ENCODE measurements around the gene LYPD6. TPM values are rescaled to one million over a fixed set of nuclear protein-coding genes. Genes with fewer than 3 reads are reported as not detected.

Gene LYPD6
- total RNA-seq, 1 donor from 2014 or later: 10.0 TPM

DNA sequence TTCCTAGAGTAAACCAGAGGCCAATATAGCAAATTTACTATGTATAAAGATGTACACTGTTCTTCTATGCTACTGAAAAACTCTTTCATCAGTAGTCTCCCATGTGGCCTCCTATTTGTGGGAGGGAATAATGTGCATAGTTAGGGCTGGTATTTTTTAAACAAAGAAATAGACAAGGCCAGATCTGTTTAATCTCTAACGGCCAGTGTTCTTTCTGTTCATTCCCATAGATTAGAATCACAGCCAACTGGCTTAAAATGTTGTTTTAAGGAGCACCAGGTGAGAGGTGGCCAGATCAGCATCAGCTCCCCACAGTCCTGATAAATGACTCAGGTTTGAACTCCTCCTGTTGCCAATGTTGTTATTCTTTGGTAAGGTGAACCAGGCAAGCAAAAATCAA is 12.1 kb downstream of the LYPD6 start:
- DNase-seq (ENCODE audit: low spot score) (no peak), ATAC-seq (no peak)
- intact Hi-C loops (cut with DNase I): no loop called here

DNA sequence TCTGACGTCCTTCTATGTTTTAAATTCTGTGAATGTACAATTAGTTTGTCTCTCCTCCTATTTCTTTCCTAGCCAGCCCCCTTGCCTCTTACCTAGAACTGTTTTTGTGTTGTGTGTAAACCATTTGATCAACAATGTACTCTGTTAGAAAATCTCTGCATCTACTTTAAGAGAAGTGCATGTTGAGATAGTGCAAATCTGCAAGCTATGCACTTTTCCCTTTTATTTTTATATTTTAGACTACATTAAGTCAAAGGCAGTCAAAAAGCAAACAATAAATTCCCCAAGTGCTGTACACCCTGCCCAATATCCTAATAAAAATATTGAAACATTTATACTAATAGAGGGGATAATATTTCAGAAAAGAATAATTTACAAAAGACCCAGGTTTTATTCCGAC is 13.7 kb downstream of the LYPD6 start:
- DNase-seq (ENCODE audit: low spot score) (no peak), ATAC-seq (no peak)
- intact Hi-C loops (cut with DNase I): no loop called here

DNA sequence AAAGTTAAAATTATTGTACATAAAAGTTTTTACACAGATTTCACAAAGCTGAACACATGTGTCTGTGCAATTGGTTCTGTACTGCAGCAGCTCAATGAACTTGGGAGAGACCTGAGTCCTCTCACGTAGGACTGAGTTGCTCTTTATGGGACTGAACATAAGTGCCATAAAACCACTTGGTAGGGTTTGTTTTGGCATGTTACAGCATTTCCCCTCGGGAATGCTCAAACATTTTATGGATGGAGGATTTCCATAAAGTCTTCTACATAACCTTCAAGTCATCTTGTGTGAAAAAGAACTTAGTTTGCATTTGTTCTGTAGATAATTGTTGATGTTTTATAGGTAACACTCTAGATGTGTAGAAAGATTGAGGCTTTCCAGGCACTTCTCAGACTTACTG is 15.9 kb downstream of the LYPD6 start:
- ATAC-seq (no peak), DNase-seq (ENCODE audit: low spot score) (no peak)
- intact Hi-C loops (cut with DNase I): no loop called here

DNA sequence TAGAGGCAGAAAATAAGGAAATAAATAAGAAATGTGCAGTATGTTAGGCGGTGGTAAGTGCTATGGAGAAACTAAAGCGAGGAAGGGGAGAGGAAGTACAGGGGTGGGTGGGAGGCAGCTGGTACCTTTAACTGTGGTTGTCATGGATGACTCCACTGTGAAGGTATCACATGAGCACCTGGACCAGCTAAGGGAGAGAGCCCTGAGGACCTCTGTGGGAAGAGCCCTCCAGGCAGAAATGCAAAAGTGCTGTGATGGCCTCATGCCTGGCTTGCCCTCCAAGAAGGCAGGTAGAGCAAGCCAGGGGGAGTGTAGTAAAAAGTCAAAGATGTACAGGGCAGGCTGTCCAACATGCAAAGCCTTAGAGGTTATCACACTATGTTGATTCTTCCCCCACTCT is 17.9 kb downstream of the LYPD6 start:
- no peak for DNase-seq (ENCODE audit: low spot score)
- no peak for ATAC-seq
- intact Hi-C loops (cut with DNase I): no loop called here

DNA sequence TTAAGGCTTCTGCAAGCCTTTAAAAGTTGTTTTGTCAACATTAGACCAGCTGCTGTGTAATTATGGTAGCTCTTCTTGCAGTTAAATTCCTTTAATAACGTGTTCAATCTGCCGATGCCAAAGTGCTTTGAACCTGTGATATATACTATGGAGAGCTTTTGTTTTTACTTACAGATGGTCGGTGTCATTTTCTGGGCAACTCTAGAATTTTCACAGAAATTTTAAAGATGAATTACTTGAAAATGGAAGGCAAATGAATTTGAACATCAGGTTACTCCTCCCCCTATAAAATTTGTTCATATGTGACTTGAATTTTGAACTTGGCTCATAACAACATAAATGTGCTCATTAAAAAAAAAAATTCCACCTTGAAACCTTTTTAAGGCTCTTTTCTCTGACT is 23.0 kb downstream of the LYPD6 start:
- intact Hi-C loops (cut with DNase I): no loop called here
- ATAC-seq (no peak), DNase-seq (ENCODE audit: low spot score) (no peak)

DNA sequence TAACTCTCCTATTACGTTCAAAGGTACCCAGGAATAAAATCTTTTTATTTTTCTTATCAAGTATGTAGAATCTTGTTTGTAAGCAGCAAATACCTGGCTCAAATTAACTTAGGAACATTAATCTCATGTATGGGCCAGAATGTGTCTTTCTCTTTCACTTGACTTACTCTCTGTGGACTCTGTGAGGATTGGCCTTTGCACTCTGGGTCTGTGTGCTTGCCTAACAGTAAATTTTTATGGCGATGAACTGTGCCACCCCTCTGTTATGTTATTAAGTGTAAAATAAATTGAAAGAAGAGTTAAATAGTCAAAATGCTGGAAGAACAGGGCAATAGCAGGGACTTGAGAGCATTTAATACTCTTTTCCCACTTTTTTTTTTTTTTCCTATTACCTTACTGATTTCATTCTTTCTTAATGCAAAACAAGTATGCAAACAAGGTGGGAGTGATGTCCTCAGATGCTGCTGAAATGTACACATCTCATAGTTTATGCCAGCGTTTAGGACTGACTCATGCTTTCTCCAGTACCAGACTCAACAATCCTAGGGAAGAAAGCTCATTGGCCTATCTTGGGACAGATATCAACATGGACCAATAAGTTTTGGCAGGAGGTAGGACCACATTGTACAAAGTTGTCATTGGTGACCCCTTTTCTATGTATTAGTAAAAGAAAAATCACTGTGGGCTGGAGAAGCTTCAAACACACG is 25.5 kb downstream of the LYPD6 start:
- no peak for ATAC-seq
- DNase-seq (ENCODE audit: low spot score): no peak
- intact Hi-C loops (cut with DNase I): no loop called here

DNA sequence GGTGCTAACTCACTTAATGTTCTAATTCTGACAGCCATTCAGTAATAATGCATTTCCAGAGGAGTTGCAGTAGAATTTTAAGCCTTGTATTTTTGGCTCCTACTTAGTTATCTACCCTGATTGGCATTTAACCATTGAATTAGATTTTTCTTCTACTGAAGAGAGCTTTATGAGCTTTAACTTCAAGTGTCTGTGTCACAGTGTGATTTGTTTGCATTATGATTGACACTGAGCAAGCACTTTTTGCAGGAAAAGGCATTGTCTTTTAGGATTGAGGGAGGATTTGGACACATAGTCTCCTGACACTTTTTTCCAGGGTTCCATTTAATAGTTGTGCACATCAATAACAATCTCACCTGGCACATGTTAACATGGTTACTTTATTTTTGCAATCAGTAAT is 26.7 kb downstream of the LYPD6 start:
- ATAC-seq: no peak
- intact Hi-C loops (cut with DNase I): no loop called here
- no peak for DNase-seq (ENCODE audit: low spot score)

DNA sequence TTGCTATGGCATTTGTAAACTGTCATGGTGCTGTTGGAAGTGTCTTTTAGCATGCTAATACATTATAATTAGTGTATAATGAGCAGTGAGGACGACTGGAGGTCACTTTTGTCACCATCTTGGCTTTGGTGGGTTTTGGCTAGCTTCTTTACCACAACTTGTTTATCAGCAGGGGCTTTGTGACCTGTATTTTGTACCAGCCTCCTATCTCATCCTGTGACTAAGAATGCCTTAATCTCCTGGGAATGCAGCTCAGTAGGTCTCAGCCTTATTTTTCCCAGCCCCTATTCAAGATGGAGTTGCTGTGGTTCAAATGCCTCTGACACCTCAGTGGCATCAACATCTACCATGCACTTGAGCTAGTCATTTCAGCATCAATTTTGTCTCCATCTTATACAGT is 29.7 kb downstream of the LYPD6 start:
- ATAC-seq: no peak
- no peak for DNase-seq (ENCODE audit: low spot score)
- intact Hi-C loops (cut with DNase I): no loop called here

DNA sequence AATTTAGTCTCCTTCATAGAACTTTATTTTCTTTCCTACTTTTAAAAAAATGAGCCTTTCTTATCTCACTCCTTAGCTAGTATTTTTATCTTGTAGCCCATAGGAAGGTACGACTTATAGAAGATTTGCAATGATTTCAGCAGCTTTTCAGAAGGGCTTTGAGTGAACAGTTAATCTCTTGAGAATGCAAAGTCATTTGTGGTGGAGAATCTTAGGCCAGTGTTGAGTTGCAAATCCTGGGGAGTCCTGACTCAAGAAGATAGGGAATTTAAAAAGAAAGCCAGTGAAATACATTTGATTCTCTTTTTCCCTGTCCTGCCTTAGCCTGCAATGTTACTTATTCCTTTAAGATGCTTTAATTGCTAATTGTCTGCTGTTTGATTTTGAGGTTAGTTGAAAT is 33.6 kb downstream of the LYPD6 start:
- no peak for ATAC-seq
- DNase-seq (ENCODE audit: low spot score): no peak
- intact Hi-C loops (cut with DNase I): no loop called here

DNA sequence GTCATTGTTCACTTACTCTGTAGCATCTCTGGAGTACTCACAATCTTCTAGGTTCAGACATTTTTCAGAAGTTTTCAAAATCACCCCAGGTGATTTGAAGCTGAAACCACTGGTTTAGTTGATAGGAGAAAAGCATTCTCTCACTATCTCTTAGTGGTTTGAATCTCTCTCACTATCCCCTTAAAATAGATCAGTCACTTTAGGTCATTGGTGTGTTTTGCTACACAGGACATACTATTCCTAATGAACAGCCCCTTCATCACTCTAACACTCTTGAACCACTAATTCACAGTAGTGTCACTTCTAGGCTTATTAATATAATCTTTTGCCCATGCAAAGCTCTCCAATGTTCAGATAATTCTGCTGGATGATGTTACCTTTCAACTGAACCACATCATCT is 34.5 kb downstream of the LYPD6 start:
- ATAC-seq (no peak), DNase-seq (ENCODE audit: low spot score) (no peak)
- intact Hi-C loops (cut with DNase I): no loop called here

DNA sequence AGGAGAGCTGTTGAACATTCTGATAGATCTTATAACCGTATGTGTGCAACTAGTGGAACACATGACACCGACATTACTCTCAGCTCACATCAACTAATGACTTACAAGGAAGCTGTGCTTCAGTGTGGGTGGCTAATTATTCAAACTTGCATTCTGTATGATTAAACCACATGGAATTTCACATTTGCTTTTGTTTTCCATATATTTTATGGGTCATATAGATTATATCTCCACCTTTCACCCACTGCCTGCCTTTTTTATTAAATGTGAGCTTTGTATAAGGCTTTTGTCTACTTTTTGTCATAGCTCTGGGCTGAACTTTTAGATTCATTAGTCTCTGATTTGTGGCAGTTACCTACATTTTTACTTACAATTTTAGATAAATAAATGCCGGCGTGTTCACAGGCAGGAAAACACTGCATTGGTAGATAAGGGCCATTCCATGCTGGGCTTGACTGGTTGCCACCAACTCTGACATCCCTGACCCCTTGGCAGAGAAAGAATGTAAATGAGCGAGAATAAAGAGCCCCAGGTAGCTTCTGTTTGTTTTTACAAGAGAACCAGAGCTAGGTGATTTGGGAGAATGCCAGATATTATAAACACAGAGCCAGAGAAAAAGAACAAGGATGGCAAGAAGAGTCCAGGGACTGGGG is 35.7 kb downstream of the LYPD6 start:
- DNase-seq (ENCODE audit: low spot score) (no peak), ATAC-seq (no peak)
- intact Hi-C loops (cut with DNase I): no loop called here

DNA sequence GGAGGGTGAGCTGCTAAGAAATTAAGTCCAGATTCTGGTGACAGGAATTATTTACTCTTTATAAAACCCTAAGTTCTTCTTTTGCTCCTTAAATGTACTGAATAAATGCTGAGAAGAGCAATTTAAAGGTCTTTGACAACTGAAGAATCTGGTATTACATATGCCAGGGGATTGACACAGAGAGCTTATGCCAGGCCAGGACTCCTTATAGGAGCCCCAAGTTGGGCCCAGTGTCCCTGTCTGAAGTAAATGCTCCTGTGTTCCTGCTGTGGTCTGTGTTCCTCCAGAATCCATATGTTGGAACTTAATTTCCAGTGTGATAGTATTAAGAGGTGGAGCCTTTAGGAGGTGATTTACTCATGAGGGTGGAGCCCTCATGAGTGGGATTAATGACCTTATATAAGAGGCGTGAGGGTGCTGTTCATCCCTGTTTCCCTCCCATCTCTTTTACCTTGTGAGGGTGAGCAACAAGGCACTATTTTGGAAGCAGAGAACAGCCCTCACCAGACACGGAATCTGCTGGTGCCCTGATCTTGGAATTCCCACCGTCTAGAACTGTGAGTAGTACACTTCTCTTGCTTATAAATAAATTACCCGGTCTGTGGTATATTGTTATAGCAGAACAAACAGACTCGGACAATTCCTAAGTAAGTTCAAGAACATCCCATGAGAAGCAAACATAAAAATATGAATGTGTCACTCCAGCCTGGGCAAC is 39.8 kb downstream of the LYPD6 start:
- DNase-seq (ENCODE audit: low spot score) (no peak), ATAC-seq (no peak)
- intact Hi-C loops (cut with DNase I): no loop called here

DNA sequence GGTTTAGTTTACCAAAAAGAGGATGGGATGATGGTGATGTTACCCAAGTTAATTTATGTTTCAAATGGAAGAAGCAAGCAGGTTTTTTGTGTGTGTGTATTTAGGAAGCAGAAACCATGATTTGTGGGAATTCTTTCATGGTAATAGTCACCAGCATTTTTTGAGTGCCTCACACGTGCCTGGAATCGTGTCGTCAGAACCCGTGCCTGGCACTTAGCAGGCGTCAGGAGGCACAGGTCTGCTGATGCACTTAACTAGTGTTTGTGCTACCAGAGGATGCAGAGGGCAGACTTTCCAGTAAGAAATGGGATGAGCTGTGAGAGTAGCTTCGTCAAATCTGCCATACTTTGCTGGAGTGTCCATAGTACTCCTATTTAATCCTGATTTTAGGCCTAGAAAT is 41.1 kb downstream of the LYPD6 start:
- intact Hi-C loops (cut with DNase I): no loop called here
- no peak for DNase-seq (ENCODE audit: low spot score)
- ATAC-seq: no peak

DNA sequence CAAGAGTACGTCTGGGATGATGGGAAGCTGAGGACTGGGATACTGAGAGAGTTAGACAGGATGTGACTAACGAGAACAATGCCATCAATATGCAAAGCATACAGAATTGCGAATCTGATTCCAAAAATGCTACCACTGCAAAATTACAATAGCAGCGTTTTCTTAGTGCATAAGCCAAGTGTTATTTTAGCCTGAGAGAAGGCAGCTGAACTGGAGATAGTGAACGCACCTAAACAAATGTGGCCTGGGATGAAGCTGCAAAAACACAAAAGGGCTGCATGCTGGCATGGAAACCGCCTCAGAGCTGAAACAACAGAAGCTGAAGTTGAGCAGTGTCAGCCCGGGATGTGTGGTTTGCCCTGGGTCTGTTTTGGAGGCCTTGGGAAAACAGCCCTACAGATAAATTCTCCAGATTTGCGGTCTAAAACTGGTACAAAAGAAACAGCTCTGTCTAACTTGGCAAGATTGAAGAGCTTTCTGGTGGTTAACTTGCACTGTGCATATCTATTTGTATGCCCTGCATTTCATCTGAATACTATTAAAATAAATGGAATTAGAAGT is 45.5 kb downstream of the LYPD6 start:
- no peak for DNase-seq (ENCODE audit: low spot score)
- peak; percentile 66 for ATAC-seq
- intact Hi-C loops (cut with DNase I): no loop called here

DNA sequence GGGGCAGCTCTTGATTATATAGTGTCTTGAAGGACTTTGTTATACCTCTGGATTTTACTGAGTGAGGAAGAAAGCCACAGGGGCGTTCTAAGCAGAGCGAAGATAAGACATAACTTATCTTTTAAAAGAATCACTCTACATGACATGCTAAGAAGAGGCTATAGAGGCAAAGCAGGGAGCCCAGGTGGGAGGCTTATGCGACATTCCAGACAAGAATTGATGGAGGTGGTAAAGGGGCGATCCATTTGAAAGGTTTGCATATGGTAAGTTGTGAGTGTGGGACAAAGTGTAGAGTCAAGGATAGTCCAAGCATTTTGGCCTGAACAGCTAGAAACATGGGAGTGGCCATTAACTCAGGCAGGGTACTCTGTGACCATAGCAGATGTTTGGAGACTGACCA is 49.8 kb downstream of the LYPD6 start:
- intact Hi-C loops (cut with DNase I): no loop called here
- DNase-seq (ENCODE audit: low spot score): no peak
- ATAC-seq: no peak

DNA sequence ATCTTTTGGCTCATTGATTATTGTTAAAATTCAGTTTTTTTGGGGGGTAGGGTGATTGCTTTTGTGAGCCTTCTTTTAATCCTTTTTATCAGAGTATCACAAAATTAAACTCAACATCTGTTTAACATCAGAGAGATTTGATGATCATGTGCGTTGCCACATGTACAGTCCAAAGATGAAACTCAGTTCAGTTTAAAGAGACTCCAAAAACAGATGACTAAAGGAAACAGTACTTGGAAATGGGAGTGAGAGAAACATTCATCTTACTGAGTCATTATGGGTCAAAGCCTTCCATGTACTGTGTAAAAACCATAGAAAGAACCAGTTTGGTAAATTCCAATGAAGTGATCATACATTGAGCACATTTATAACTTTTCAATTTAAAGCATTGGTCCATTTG is 53.0 kb downstream of the LYPD6 start:
- ATAC-seq (peak; percentile 92), DNase-seq (ENCODE audit: low spot score) (no peak)
- intact Hi-C loops (cut with DNase I): no loop called here

DNA sequence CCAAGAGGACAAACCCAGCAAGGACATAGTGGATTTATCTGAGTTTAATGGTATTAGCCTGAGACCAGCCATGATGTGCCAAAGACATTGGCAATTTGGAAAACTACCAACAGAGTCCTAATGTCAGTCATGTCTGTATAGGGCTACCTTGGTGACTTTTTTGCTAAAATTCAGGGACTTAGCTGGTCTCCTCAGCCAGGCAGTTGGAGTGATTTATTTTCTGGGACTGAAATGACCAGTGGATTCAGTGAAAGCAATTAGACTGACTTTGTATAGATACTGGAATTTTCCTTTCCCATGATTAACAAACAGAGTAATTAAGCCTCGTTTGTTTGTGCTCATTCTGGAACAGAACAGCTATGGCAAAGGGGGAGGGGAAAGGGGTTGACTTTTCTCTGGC is 55.0 kb downstream of the LYPD6 start:
- ATAC-seq (no peak), DNase-seq (ENCODE audit: low spot score) (no peak)
- intact Hi-C loops (cut with DNase I): no loop called here

DNA sequence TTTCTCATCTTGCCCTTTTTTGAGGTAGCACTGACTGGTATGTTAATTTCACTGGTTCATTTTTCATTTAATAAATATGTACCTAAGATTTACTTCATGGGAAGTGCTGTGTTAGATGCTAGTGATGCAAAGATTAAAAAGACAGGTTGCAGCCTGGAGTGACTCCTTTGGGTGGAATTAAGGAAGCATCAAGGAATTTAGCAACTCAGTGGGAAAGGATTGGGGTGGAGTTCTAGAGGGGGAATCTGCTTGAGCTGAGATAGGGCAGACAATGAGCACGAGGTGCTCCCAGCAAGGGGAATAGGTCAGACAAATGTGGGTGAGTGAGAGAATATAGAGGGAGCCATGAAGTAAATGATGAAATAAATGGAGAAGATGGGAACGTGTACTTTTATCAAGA is 57.0 kb downstream of the LYPD6 start:
- intact Hi-C loops (cut with DNase I): no loop called here
- DNase-seq (ENCODE audit: low spot score) (no peak), ATAC-seq (no peak)

DNA sequence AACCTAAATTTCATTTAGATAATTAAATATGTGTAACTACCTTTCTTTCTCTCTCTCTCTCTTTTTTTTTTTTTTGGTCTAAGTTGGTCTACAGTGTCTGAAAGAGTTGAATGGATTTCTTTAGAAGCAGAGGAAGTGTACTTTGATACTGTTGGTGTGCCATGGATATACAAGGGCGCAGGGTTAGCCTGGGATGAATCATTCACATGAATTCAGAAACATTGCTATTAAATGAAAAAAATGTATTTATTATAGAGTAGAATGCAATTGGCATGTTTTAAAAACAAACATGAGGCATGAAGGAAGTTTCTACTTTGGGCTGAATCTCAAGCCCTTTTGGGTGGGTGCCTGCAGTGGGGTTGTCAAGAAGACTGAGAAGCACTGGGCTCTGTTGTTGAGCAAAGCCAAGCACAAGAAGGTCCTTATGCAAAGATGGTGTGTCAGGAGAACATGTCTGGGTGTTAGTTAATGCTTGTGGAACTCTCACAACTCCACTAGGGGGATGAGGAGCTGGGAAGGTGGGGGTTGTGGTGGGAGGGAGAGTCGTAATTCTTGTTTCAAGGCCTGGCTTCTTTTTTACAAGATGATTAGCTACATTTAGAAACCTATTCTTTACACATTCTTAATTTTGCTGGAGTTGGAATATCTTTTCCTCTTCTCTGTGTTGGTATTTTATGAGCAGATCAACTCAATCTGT is 57.9 kb downstream of the LYPD6 start:
- intact Hi-C loops (cut with DNase I): no loop called here
- DNase-seq (ENCODE audit: low spot score) (no peak), ATAC-seq (no peak)

Measured in sciatic nerve (tissue), 2 donors.